SW 1271 (cell line): ENCODE data around the gene C8A.

Experiments used
- DNase-seq, 2 experiments: peaks; one replicate each; lab custom pipeline; 2025; lab: John Stamatoyannopoulos, UW

Gene C8A

GRCh38 chr1:56925193-56925592, 70.6 kb downstream of the C8A start:
- DNase-seq = no peak

GRCh38 chr1:56927171-56927570, 72.6 kb downstream of the C8A start:
- no peak for DNase-seq

DNA sequence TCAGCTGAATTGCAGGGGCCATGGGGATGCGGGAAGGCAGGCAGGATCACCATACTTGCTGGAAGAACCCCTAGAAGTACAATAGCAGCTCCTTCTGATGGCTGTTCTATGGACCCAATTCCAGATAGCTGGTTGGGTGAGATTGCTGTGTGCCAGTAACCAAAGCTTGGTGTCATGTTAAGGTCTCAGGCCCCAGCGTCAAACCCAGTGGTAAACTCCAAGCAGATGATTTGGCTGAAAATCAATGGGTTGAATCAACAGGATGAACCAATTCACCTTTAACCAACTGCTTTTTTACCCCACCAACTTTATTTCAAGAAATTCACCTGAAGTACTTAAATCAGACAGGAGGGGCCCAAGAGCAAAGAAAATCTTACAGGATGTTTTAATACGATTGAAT, 73.4 kb downstream of the C8A start:
- DNase-seq = no peak

DNA sequence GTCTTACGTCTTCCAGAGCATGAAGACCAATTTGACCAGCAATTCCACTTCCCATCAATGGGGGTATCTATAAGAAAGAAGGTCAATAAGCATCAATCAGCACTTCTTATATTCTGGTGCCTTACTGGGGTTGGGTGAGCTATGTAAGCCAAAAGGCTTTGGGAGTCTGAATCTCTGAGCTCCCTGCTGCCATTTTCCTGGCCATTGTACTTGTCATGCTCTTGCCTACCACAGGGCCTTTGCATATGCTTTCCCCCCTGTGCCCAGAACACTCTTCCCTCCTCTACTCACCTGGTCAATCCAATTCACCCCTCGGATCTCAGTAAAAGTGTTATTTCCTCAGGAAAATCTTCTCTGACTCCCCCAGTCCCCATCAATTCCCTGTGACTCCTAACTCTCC, 74.9 kb downstream of the C8A start:
- DNase-seq = no peak

- DNase-seq = no peak
These were observed 76.6 kb downstream of the C8A start for GRCh38 chr1:56931211-56931610.

- no peak for DNase-seq
These were observed 77.1 kb downstream of the C8A start for GRCh38 chr1:56931686-56932085.

DNA sequence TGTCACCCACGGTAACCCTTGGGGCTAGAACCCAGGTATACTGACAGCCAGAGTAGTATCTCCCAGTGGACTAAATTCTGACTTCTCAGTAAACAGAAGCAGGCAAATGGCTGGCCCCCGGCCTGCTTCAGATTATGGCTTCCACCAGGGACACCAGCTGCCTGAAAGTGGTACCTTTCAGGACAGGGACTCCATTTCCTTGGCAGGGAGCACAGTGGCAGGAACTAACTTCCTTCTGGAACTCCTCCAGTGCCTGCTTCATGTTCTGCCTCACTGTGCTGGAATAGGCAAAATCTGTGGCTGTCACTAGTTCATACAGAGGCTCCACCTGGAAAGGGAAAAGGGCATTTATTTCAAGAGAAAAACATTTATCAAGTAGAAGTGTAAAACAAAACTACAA, 78.6 kb downstream of the C8A start:
- DNase-seq = no peak

- no peak for DNase-seq
These were observed 79.0 kb downstream of the C8A start for GRCh38 chr1:56933606-56934005.

DNA sequence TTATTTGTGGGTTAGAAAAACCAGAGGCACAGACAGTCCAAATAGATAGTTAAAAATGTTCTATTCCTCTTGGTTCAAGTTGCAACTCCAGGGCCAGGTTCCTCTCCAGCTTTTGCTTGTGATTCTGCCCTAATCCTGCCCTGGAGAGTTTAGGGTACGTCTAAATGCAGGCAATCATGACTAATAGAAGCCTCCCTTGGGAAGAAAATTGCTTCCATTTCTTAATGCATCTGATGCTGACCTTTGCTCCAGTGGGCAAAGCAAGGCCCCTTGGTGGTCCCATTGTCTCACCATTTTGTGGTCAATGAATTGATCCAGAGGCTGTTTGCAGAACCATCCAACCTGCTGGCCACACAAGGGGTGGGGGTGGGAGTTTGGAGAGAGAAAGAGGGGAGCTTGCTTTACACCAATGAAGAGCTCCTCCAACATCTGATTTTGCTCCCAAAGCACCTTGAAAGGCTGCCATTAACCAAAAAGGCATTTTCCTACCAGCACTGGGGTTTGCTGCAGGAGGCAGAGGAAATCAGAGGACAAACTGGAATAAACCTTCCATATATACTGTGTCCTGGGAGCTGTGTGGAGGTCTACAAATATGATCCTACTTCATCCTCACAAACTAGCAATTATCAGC, 79.9 kb downstream of the C8A start:
- no peak for DNase-seq

DNA sequence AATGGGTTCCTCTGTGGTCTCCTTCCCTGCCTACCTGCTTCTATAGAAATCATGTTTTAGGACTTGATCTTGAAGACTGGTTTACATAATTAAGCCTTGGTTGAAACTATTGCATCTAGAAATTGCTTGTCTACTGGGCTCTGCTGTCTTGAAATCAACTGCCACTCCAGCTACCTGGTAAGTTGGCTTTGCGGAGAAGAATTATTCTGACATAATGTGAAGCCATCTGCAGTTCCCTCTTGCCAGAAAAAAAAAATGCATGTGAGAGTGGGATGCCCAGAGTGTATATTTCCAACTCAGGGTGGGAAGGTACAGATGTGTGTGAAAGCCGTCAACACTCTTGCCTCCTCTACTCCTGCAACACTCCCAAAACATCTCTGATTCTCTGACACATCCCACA, 84.0 kb downstream of the C8A start:
- no peak for DNase-seq

DNA sequence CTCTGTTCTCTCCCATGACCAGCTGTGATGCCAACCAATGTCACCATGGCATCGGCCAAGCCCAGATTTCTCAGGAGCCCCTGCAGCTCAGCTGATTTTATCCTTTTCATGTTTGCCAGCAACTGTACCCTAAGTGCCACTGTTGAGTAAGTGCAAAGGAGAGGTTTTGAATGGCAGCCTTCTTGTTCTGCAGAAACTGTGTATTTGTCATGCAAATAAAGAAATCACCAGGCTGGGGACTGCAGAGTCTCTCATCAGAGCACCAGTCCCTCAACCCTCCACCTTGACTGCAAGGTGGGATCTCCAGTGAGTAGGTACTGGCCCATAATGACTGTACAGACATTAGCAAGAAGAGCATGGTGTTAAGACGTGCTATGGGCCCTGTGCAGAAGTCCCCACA, 84.6 kb downstream of the C8A start:
- no peak for DNase-seq

- no peak for DNase-seq
These were observed 85.4 kb downstream of the C8A start for GRCh38 chr1:56940039-56940438.

DNA sequence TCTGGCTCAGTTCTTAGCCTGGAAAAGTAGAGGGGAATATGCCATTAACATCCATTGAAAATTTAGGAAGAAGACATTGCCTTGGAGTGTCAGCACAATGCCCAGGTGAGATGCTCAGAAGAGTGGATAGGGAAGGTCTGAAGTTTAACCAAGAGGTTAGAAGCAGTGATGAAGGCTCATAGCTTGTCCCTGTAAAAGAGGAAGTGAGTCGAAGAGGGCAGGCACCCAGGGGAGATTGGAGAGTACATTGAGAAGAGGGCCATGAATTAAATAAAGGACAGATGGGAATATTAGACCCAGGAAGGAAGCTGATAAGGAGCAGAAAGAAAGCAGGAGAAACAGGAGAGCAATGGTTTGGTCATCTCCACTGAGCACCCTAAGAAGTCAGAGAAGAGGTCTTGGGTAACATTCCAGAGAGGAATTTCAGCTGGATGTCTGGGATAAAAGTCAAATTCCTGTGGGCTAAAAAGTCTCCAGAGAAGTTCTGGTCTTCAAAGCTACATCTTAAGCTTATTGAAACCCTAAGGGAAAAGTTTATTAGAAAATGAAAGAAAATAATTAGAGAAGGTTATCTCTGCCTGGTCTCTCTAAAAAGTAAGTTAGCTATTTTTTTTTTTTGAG, 93.9 kb downstream of the C8A start:
- DNase-seq = no peak

DNA sequence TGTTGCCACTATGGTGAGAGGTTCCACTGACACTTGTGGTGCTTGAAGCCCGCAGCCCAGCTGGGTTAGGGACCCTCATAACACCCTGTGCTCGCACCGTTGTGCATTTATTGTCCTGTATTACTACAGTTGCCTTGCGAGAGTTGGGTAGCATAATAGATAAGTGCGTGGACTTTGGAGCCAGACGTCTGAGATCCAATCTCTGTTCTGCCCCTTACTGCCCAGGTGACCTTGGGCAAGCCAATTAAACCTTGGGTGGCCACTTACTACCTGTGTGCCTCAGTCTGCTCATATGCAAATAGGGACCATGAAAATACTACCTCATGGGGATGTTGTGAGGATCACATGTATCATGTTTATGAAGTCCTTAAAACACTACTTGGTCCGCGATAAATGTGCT, 97.9 kb downstream of the C8A start:
- DNase-seq = no peak

DNA sequence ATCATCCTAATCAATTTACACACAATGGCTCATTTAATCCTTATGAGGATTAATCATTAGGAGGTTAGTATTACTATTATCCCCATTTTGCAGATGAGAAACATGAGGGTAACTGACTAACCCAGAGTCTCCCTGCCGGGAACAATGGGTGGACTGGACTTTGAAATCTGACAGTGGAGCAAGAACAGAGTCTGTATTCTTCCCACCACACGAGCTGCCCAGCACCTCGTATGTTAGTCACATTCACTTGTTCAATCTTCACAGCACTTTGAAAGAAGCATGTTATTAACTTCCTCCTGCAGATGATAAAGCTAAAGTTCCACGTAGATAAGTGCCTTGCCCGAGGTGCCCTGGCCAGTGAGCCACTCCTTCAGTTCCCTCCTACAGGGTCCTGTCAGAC, 98.8 kb downstream of the C8A start:
- no peak for DNase-seq

GRCh38 chr1:56954664-56955063, 100.1 kb downstream of the C8A start:
- DNase-seq = no peak

- DNase-seq = no peak
These were observed 103.3 kb downstream of the C8A start for GRCh38 chr1:56957931-56958330.

GRCh38 chr1:56958526-56958925, 103.9 kb downstream of the C8A start:
- no peak for DNase-seq

DNA sequence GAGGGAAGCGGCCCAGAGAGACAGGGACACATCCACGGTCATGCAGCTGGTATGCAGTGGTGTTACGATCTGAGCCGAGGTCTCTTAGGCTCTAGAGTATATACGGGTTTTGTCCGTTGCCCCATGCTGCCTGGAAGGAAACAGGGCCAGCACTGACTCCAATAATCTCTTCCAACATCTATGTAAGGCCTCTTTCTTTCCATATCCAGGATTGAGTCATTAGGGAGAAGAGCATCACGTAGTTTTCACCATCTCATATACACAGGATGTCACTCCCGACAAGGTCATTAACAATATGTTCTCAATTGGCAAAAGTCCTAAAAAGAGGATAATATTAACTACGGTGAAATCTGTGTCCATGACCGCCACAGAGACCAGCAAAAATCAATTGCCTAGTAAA, 106.8 kb downstream of the C8A start:
- DNase-seq = no peak

- DNase-seq = no peak
These were observed 109.1 kb downstream of the C8A start for GRCh38 chr1:56963667-56964066.

- DNase-seq = no peak
These were observed 109.9 kb downstream of the C8A start for GRCh38 chr1:56964349-56965017.

DNA sequence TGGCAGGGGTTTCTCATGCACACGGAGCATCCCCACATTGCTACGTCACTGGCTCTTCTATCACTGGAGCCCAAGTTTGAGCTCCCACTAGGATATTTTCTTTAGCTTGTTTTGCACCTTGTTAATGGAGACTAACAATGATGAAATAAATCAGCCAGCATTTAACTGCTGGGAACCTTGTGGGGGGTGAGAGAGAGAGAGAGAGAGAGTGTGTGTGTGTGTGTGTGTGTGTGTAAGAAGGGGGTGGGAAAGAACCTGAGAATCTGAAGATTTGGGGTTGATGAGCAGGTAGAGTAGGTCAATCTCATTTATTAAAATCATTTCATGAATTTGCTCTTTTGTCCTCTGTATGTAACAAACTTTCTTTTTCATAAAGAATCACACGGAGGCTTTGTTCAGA, 110.6 kb downstream of the C8A start:
- no peak for DNase-seq

DNA sequence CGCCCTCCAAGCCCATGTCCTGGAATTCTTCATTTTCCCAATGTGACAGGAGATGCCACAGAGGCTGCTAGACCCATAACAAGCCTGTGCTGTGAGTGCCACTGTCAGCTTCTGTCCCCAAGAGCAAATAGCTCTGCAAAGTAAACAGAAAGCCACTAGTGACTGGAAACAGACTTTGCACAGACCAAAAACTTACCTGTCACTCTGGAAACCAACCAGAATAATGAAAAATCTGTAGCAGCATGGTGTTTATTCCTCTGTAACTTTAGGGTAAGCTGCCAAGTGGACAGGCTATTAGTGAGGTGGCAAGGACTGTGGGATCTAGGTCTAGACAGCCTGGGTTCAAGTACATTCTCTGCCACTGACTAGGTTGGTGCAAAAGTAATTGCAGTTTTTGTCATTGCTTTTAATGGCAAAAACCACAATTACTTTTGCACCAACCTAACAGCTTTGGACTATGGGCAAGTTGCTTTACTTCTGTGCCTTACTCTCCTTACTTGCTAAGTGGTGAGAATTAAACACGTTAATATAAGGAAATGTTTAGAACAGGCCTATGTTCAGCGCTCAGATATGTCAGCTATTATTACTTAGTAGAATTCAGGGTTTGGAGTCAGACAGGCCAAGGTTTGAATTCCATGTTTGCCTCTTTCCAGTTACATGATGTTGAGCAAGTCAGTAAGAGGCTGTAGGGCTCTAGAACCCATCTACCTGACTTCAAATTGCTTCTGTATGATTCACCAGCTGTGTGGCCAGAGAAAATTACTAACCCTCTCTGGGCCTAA, 111.5 kb downstream of the C8A start, which contains the start of gene C8B:
Gene C8B, minus strand, starts transcription at position 100 of the 782 bp plus-strand sequence. Its CDS starts 67 bp downstream, at position 33.
- DNase-seq = no peak
